Liver (tissue), 3 donors: Measurements from ENCODE around the gene PKIG.

Experiments used
- ATF3 ChIP-seq: IDR thresholded peaks from 2 replicates; pipeline ENCODE4 v1.6.1; 2016; ENCODE audit warnings: antibody characterized with exemption
- CTCF ChIP-seq: fragments of 150-350 bp; IDR thresholded peaks from 2 replicates; pipeline ENCODE4 v1.5.1; 2017; ENCODE audit warnings: improper control_type of control experiment, low read depth, low read length; ENCODE audit not compliant: missing input control
- GABPA ChIP-seq, 2 donors: IDR thresholded peaks in 1 of 2; conservative IDR thresholded peaks in 1 of 2; 2 replicates each; pipeline ENCODE4 v1.6.1; 2016; ENCODE audit warnings: antibody characterized with exemption in 2 of 2, mild to moderate bottlenecking in 1 of 2, moderate library complexity in 1 of 2
- JUND ChIP-seq, 2 donors: IDR thresholded peaks; 2 replicates each; pipeline ENCODE4 v1.6.1; 2016; ENCODE audit warnings: antibody characterized with exemption in 2 of 2
- MAX ChIP-seq: IDR thresholded peaks from 2 replicates; pipeline ENCODE4 v1.6.1; 2016; ENCODE audit warnings: antibody characterized with exemption
- RAD21 ChIP-seq, 2 donors: IDR thresholded peaks; 2 replicates each; pipeline ENCODE4 v1.6.1; 2016; ENCODE audit warnings: antibody characterized with exemption in 2 of 2, mild to moderate bottlenecking in 2 of 2
- RXRA ChIP-seq, 2 donors: IDR thresholded peaks; 2 replicates each; pipeline ENCODE4 v1.6.1; 2017 to 2018; ENCODE audit warnings: antibody characterized with exemption in 2 of 2, mild to moderate bottlenecking in 1 of 2
- TAF1 ChIP-seq: conservative IDR thresholded peaks from 2 replicates; pipeline ENCODE4 v1.6.1; 2016; ENCODE audit warnings: antibody characterized with exemption, mild to moderate bottlenecking
- YY1 ChIP-seq: IDR thresholded peaks from 2 replicates; pipeline ENCODE4 v1.6.1; 2016; ENCODE audit warnings: antibody characterized with exemption, mild to moderate bottlenecking
- donor health status: healthy.
- donor health status: healthy.

- TF ChIP-seq CTCF: no peak
- TF ChIP-seq MAX: no peak
- TF ChIP-seq RXRA (IDR thresholded peaks at IDR 0.05): no peak
- TF ChIP-seq ATF3: no peak
- no peak for TF ChIP-seq RAD21 (IDR thresholded peaks at IDR 0.05)
- no peak for TF ChIP-seq GABPA (IDR thresholded peaks at IDR 0.05 in 1 of 2, conservative IDR thresholded peaks at IDR 0.05 in 1 of 2)
- no peak for TF ChIP-seq TAF1
- no peak for TF ChIP-seq YY1
- TF ChIP-seq JUND (IDR thresholded peaks at IDR 0.05): no peak
Observed at GRCh38 chr20:44570367-44570766, 12.0 kb upstream of the PKIG start.
